OCI-LY3 (cell line): ENCODE measurements around the gene CRADD.

Experiments used
- H2AFZ ChIP-seq: fragments of 200-600, 300-600 bp; shearing (Covaris generic); 2 replicates; pipeline ENCODE4 v1.6.0; 2014; ENCODE audit warnings: antibody characterized with exemption, low read depth, low read length
- H3K27ac ChIP-seq: fragments of 200-600, 300-600 bp; sonication (generic); 2 replicates; pipeline ENCODE4 v1.5.1; 2014; ENCODE audit warnings: mild to moderate bottlenecking, low read length, moderate library complexity, mixed read lengths
- H3K27me3 ChIP-seq: fragments of 200-600, 300-600 bp; sonication (generic); 2 replicates; pipeline ENCODE4 v1.6.1; 2014; ENCODE audit warnings: low read depth, low read length, mixed read lengths
- H3K36me3 ChIP-seq: fragments of 200-600, 300-600 bp; sonication (generic); replicated peaks from 2 replicates; pipeline ENCODE3; 2014; ENCODE audit warnings: low read depth, low read length, mixed read lengths
- H3K4me1 ChIP-seq: fragments of 300-600, 200-600 bp; sonication (generic); 2 replicates; pipeline ENCODE4 v1.6.1; 2014; ENCODE audit warnings: low read length, mixed read lengths
- H3K4me2 ChIP-seq: fragments of 200-600, 300-600 bp; sonication (generic); 2 replicates; pipeline ENCODE4 v1.6.1; 2014; ENCODE audit warnings: low read length, mixed read lengths
- H3K4me3 ChIP-seq: fragments of 300-600, 200-600 bp; sonication (generic); 2 replicates; pipeline ENCODE4 v1.5.1; 2014; ENCODE audit warnings: antibody characterized with exemption, mild to moderate bottlenecking, low read length, moderate library complexity
- H3K79me2 ChIP-seq: fragments of 300-600, 200-600 bp; shearing (Covaris generic); 2 replicates; pipeline ENCODE4 v1.6.1; 2014; ENCODE audit warnings: mild to moderate bottlenecking, low read length, mixed read lengths
- H3K9ac ChIP-seq: fragments of 300-600, 200-600 bp; shearing (Covaris generic); 2 replicates; pipeline ENCODE4 v1.6.0; 2014; ENCODE audit warnings: mild to moderate bottlenecking, low read length, moderate library complexity
- H3K9me3 ChIP-seq: fragments of 200-600, 300-600 bp; shearing (Covaris generic); 2 replicates; pipeline ENCODE4 v1.6.1; 2014; ENCODE audit warnings: low read length, mixed read lengths; ENCODE audit not compliant: insufficient read depth
- H4K20me1 ChIP-seq: fragments of 200-600, 300-600 bp; sonication (generic); 2 replicates; pipeline ENCODE4 v1.6.1; 2016; ENCODE audit warnings: low read length, mixed read lengths; ENCODE audit not compliant: insufficient read depth
- CTCF ChIP-seq: fragments of 200-600, 300-600 bp; sonication (generic); IDR thresholded peaks from 2 replicates; pipeline ENCODE4 v1.5.1; 2014; ENCODE audit warnings: antibody characterized with exemption, low read length, low read depth
- EZH2phosphoT487 ChIP-seq: fragments of 200-600 bp; shearing (Covaris generic); IDR thresholded peaks from 2 replicates; pipeline ENCODE4 v1.6.1; 2018; ENCODE audit warnings: antibody characterized with exemption, mixed run types, low read depth

Gene CRADD

GRCh38 chr12:93813972-93814821 lies 137.0 kb downstream of the CRADD start:
- H3K4me3 ChIP-seq = no peak overlapping the region
- H3K79me2 ChIP-seq = no peaks in the 10 kb centered on the region
- H3K4me1 ChIP-seq = peaks cover 16% of the 10 kb centered on the region
- no peaks in the 10 kb centered on the region for H3K27me3 ChIP-seq
- no peaks in the 10 kb centered on the region for H4K20me1 ChIP-seq
- H3K9ac ChIP-seq = no peak overlapping the region
- no peaks in the 10 kb centered on the region for H3K9me3 ChIP-seq
- no peaks in the 10 kb centered on the region for H3K36me3 ChIP-seq
- no peak overlapping the region for H3K27ac ChIP-seq
- TF ChIP-seq EZH2phosphoT487 (no peak), CTCF (no peak)
- no peak overlapping the region for H2AFZ ChIP-seq
- no peak overlapping the region for H3K4me2 ChIP-seq

GRCh38 chr12:93818488-93819049 lies 141.4 kb downstream of the CRADD start:
- Histone ChIP-seq H3K4me3 (no peak overlapping the region), H4K20me1 (no peaks in the 10 kb centered on the region), H3K79me2 (no peaks in the 10 kb centered on the region), H3K4me1 (peaks cover 7% of the 10 kb centered on the region), H3K27me3 (no peaks in the 10 kb centered on the region), H3K36me3 (no peaks in the 10 kb centered on the region), H3K9ac (no peak overlapping the region), H3K27ac (no peak overlapping the region), H3K4me2 (no peak overlapping the region), H2AFZ (no peak overlapping the region), H3K9me3 (no peaks in the 10 kb centered on the region)
- TF ChIP-seq CTCF = no peak
- TF ChIP-seq EZH2phosphoT487 = no peak

GRCh38 chr12:93819050-93819491 lies 141.9 kb downstream of the CRADD start:
- Histone ChIP-seq H3K9ac (no peak overlapping the region), H3K4me3 (no peak overlapping the region), H2AFZ (no peak overlapping the region), H3K36me3 (no peaks in the 10 kb centered on the region), H3K27ac (no peak overlapping the region), H3K4me2 (no peak overlapping the region), H3K4me1 (peaks cover 7% of the 10 kb centered on the region), H3K27me3 (no peaks in the 10 kb centered on the region), H3K9me3 (no peaks in the 10 kb centered on the region), H3K79me2 (no peaks in the 10 kb centered on the region), H4K20me1 (no peaks in the 10 kb centered on the region)
- TF ChIP-seq CTCF = no peak
- TF ChIP-seq EZH2phosphoT487 = no peak

- Histone ChIP-seq H3K9me3 (no peaks in the 10 kb centered on the region), H4K20me1 (no peaks in the 10 kb centered on the region), H3K27me3 (peaks cover 10% of the 10 kb centered on the region), H3K4me1 (no peaks in the 10 kb centered on the region), H3K9ac (no peak overlapping the region), H3K27ac (no peak overlapping the region), H3K79me2 (no peaks in the 10 kb centered on the region), H3K36me3 (no peaks in the 10 kb centered on the region), H3K4me2 (no peak overlapping the region), H2AFZ (no peak overlapping the region), H3K4me3 (no peak overlapping the region)
- TF ChIP-seq CTCF = no peak
- no peak for TF ChIP-seq EZH2phosphoT487
Measured at GRCh38 chr12:93823616-93824391, 146.6 kb downstream of the CRADD start.
